ENCODE data around the gene CAMP.
A peak's percentile ranks its signal among the peaks of the same experiment; 100 is the strongest.
"Not testable (repeated sequence)": the region's sequence is repeated elsewhere in the genome, so short reads cannot be mapped to it uniquely, and the experiment has no call there.

CAMP gene

DNA sequence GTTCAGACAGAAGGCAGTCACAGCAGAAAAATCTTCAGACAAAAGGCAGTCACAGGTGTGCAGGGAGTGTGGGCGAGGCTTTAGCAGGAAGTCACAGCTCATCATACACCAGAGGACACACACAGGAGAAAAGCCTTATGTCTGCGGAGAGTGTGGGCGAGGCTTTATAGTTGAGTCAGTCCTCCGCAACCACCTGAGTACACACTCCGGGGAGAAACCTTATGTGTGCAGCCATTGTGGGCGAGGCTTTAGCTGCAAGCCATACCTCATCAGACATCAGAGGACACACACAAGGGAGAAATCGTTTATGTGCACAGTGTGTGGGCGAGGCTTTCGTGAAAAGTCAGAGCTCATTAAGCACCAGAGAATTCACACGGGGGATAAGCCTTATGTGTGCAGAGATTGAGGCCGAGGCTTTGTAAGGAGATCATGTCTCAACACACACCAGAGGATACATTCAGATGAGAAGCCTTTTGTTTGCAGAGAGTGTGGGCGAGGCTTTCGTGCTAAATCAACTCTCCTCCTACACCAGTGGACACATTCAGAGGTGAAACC, 45.2 kb downstream of the CAMP start:
- peak; percentile 73 for DNase-seq

DNA sequence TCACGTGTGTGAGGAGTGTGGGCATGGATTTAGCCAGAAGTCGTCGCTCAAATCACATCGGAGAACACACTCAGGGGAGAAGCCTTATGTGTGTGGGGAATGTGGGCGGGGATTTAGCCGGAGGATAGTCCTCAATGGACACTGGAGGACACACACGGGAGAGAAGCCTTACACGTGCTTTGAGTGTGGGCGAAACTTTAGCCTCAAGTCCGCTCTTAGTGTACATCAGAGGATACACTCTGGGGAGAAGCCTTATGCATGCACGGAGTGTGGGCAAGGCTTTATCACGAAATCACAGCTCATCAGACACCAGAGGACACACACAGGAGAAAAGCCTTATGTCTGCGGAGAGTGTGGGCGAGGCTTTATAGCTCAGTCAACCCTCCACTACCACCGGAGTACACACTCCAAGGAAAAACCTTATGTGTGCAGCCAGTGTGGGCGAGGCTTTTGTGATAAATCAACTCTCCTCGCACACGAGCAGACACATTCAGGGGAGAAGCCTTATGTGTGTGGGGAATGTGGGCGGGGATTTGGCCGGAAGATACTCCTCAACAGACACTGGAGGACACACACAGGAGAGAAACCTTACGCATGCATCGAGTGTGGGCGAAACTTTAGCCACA, 45.8 kb downstream of the CAMP start:
- DNase-seq = peak; percentile 37

DNA sequence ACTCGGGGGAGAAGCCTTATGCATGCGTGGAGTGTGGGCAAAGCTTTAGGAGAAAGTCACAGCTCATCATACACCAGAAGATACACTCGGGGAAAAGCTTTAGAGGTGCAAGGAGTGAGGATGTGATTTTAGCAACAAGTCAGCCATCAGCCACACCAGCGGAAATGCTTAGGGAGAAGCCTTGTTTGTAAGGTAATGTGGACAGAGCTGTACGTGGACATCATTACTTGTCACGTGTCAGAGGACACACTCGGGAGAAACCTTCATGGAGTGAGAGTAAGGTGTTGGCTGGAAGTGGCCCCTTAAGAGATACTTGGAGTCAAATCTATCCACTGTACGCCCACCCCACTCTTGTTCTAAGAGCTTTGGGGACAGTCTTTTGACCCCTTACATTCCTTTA, 46.3 kb downstream of the CAMP start:
- DNase-seq = no peak

DNA sequence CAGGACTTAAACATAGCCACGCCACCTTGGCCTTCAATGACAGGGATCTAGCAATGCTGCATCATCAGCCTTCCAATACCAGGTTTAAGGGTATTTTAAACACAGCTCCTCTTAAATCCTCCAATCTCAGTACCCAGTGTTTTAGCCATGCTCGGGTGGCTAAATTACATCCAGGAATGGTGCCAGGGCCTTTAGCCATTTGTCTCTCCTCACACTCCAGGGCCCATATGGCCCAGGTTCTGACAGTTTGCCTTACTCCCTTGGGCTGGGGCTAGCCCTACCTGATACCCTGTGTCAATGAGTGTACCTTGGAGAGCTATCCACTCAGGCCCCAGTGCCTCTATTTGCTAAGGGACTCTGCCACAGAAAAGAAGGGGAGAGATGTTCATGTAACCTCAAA, 47.0 kb downstream of the CAMP start:
- no peak for DNase-seq

DNA sequence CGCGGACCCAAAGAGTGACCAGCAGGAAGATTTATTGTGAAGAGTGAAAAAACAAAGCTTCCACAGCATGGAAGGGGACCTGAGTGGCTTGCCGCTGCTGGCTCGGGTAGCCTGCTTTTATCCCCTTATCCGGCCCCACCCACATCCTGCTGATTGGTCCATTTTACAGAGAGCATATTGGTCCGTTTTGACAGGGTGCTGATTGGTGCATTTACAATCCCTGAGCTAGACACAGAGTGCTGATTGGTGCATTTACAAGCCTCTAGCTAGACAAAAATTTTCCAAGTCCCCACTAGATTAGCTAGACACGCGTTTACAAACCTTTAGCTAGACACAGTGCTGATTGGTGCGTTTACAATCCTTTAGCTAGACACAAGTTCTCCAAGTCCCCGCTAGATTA, 47.9 kb downstream of the CAMP start:
- not testable (repeated sequence) for DNase-seq

DNA sequence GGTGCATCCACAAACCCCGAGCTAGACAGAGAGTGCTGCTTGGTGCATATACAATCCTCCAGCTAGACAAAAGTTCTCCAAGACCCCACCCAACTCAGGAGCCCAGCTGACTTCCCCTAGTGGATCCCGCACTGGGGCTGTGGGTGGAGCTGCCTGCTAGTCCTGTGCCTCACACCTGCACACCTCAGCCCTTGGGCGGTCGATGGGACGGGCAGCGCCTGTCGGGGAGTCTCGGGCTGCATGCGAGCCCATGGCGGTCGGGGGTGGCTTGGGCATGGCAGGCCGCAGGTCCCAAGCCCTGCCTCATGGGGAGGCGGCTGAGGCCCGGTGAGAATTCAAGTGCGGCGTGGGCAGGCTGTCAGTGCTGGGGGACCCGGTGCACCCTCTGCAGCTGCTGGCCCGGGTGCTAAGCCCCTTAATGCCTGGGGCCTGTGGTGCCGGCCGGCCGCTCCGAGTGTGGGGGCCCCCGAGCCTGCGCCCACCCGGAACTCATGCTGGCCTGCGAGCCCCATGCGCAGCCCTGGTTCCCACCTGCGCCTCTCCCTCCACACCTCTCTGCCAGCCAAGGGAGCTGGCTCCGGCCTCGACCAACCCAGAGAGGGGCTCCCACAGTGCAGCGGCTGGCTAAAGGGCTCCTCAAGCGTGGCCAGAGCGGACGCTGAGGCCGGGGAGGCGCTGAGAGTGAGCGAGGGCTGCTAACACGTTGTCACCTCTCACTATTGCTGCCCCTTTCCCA, 48.6 kb downstream of the CAMP start:
- DNase-seq = no peak

DNA sequence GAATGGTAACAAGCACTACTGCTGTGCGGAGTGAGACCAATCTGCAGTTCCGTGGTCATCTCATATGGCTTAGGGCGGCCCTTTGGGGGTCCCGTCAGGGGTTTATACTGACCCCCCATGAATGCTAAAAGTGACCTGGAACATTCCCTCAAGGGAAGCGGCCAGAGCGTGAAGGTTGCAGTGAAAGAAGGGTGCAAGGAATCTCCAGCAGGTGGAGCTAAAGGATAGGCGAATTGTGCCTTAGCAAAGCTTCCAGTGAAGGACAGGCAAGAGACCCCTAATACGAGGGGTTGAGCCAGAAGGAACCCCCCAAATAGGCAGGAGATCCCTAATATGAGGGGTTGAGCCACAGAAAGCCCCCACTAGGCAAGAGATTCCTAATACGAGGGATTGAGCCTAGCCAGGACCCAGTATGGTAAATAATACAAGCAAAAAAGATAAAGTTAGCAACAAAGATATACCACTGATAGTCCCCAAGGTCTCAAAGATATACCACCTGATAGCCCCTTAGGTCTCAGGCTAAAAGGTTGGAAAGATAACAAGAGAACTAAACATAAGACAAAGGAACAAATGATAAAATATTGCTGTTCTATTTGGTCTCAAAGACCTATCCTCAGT, 50.4 kb downstream of the CAMP start:
- peak; percentile 49 for DNase-seq

DNA sequence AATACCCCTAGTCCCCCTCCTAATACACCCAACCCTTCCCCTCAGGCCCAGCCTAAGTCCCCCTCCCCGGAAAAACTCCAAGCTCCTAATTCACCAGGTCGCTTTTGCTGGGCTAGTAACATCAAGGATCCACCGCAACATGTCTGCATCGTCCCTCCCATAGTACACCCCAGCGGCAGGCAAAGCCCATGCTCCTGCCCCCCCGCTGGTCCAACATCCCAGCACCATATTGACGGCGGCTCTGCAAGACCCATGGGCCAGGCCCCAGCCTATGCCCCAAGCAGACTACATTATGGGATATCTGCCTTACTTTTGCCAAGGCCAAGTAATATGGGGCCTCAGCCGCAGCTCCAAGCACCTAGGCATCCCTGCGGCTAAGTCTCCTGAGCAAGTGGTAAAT, 51.2 kb downstream of the CAMP start:
- DNase-seq = no peak
